HG02798 (cell line): ENCODE results near the gene LRBA.
"Not testable (repeated sequence)": the region's sequence is repeated elsewhere in the genome, so short reads cannot be mapped to it uniquely, and the experiment has no call there.

Experiments used
- ATAC-seq: cut with Tn5 transposase; IDR thresholded peaks from one replicate; pipeline ENCODE4 v1.9.1; 2021; ENCODE audit warnings: mild to moderate bottlenecking; ENCODE audit not compliant: unreplicated experiment, poor library complexity

LRBA gene

DNA sequence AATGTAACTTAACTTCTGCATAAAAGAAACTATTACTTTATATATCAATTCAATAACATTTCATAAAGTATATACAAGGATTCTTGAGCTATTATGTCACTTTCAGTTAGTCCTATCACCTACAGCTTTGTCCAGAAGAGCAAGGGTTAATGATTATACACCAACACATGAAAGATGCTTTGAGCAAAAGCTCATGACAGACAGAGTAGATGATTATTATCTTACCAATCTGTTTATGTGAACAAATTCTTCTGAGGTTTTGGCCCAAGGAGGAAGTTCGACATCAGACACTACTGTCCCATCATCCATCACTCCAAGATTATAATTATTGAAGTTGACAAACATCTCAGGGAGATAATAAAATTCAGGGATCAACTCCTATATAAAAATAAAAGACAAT is 599.9 kb downstream of the LRBA start:
- ATAC-seq, result no peak

DNA sequence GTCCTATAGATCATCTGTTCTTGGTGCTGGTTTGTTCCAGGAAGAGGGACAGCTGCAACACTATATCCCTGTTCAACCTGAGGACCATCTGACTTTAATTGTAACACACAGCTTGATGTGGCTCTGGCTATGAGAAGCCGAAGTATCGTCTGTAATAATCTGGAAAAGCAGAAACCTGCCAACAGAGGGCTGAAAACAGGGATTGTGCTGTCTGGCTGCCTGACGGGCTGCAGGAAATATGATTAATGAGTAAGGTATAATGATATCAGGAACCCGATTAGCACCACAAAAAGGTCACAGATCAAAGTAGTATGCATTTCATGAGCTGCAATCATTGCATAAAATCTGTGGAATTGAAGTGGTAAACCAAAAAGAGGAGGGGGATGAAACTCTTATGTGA is 603.6 kb downstream of the LRBA start:
- no peak for ATAC-seq

DNA sequence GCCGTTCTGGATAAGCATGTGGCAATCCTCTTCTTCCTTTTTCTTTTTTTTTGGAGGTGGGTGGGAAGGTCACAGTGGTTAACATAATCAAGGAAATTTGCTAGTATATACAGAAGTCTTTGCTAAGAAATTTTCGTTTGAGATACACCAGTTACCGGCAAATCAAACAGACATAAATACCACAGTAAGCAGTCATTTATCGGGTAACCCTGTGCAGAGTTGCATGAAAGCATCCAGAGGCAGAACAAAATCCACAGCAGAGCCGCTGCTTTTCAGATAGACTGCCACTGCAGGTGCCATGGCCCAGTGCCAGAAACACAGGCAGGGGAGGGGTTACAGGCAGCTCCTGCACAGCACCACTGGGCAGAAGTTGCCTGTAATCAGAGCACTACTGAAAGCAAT is 612.2 kb downstream of the LRBA start:
- ATAC-seq, result peak; percentile 85

DNA sequence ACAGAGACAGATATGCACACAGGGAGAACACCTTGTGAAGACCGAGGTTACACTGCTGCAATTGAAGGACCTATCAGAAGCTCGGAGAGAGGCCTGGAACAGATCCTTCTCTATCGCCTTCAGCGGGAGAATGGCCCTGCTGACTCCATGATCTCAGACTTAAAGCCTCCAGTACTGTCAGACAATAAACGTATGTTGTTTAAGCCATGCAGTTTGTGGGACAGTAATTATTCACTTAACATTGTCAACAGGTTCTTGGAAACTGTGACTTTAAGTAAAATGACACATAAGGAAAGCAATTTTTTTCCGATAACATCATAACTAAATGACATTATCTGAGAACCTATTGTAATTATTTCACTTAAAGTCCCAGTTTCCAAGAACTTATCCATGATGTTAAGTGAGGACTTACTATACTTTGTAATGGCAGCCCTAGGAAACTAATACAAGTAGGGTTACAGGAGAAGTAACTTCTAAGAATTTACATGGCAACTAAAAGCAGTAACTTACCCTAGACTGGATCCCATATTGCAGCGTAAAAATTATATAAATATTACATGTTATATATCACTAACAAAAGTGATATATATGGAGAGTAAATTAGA is 613.9 kb downstream of the LRBA start:
- ATAC-seq, result no peak

DNA sequence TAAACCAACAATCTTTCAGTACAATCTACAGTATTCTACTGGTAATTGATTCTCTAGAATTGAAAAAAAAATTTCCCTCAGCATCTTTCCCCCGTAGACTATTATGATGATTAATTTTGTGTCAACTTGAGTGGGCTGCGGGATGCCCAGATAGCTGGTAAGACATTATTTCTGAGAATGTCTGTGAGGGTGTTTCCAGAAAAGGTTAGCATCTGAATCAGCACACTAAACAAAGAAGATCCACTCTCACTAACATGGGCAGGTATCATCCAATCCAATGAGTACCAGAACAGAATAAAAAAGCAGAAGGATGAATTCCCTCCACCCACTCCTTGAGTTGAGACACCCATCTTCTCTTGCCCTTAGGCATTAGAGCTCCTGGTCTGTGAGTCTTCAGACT is 619.2 kb downstream of the LRBA start:
- ATAC-seq, result no peak

DNA sequence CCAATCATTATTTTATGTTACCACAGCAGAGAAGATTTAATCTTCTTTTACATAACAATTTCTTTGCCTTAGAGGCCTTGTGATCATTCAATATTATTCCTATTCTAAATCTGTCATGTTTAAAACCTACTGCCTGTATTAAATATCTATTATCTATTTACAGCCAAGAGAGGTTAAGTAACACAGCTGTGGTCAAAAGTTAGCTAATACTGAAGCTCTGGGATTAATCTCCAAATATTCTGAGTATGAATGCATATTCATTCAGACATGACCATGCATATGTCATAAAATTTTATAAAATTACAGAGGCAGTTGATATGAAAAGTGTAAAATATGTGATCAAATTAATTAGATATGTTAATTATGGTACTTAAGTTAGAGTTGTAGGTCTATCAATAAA is 621.0 kb downstream of the LRBA start:
- ATAC-seq, result no peak

DNA sequence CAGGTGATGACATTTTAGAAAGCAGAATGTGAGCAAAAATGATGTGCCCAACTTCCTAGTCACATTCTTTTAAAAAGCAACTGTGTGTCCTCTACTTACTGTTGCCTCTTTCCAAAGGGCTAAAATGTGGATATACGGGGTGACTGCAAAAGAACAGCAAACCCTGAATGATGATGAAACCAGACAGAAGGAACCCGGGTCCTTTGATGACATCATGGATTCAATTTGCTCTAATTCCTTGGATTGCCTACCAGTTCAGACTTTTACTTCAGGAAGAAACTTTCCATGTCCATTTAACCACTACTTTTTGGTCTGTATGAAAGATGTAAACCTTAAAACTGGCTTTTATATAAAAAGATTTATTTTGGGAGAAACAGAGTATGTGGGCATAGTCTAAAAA is 624.0 kb downstream of the LRBA start:
- ATAC-seq, result no peak

DNA sequence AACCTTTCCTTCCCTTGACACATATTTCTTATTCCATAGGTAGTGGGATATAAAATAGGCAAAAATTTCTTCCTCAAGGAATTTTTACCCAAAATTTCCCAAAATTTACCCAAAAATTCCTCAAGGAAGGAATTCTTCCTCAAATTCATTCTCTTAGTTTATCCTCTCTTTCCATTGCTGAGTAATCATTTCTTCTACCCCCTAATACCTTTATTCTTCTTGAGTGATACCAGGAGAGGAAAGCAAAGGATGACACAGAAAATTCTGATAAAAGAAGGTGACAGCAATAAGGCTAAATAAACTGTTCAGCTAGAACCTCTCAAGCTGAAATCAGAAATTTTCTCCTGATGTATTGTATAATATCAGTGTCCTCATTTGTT is 624.6 kb downstream of the LRBA start:
- ATAC-seq, result no peak

DNA sequence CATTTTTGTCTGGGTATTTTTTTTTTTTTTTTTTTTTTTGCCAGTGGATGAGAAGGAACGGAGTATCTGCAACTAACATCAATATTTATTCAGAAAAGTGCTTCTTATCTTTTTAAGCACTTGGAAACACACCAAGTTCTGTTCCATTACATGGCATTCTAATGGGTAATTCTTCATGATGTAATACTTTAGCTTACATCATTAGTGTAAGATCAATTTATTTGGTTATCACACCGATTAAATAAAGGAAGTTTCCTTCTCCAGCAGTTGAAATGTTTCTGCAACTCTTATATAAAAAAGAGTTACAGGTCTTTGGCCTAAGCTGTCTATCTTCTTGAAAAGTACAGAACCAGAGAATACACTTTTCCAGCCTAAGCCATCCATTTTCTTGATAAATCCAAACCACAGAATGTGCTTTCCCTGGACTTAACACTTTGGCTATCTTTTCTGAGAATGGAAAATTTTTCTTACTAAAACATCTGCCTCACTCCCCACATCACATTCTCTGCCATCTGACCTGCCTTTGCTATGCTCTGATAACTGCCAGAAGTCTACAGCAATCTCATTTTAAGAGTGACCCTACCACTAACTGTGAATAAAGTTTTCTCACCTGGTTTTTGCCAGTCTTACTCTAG is 625.1 kb downstream of the LRBA start:
- ATAC-seq, result no peak

DNA sequence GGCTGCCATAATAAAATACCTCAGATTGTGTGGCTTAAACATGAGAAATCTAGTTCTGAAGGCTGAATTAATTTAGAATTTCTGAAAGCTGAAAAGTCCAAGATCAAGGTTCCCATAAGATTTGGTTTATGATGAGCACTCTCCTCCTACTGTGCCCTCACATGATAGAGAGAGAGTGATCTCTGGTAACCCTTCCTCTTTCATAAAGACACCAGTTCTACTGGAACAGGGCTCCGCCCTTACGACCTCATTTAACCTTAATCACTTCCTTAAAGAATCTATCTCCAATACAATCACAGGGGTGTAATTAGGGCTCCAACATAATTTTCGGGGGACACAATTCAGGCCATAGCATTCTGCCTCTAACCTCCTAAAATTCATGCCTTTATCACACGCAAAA is 627.1 kb downstream of the LRBA start:
- ATAC-seq, result no peak

DNA sequence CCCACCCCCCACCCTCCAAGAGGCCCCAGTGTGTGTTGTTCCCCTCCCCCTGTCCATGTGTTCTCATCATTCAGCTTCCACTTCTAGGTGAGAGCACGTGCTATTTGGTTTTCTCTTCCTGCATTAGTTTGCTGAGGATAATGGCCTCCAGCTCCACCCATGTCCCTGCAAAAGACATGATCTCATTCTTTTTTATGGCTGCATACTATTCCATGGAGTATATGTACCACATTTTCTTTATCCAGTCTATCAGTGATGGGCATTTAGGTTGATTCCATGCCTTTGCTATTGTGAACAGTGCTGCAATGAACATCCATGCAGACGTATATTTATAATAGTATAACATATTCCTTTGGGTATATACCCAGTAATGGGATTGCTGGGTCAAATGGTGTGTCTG is 628.7 kb downstream of the LRBA start:
- ATAC-seq, result not testable (repeated sequence)

DNA sequence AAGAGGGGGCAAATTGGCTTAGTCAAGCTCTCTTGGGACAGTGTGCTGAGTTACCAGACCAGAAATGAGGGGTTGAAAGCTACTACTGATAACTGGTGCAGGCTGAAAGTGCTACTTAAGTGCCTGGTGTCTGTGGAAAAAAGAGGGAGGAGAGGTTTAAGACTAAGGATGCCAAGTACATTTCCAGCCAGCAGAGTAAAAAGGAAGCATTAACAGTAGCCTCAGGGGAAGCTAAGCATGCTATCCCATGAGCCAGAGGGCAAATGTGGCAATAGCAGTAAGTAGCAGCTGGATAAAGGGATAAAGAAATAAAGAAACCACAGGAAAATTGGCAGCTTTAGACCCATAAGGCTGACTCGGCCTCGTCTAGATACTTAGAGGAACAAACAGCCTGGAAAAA is 629.5 kb downstream of the LRBA start:
- no peak for ATAC-seq

DNA sequence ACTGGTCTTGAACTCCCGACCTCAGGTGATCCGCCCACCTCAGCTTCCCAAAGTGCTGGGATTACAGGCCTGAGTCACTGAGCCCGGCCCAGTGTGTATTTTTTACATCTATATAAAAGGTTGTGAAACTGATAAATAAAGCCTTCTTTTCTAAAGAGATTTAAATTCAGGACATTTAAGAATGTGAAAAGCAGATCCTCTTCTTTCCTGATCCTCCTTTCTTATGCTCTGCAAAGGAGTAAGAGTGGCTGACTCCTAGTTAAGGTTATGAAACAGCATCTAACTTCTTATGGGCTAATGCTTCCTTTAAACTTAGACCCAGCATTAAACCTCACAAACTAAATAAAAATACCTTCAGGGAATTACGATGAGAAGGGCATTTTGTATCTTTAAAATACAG is 630.8 kb downstream of the LRBA start:
- ATAC-seq, result no peak

DNA sequence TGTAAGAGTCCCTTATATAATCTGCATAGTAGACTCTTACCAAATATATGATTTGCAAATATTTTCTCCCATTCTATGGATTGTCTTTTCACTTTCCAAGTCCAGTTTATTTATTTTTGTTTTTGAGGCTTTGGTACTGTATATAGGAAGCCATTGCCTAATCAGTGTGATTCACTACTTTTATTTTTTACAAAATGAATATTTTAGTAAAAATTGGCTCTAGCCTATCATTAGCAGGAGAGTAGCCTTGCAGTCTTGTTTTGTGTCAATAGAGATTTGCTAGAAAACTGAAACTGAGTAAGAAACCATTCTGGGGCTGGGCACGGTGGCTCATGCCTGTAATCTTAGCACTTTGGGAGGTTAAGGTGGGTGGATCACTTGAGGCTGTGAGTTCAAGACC is 633.1 kb downstream of the LRBA start:
- ATAC-seq, result no peak

DNA sequence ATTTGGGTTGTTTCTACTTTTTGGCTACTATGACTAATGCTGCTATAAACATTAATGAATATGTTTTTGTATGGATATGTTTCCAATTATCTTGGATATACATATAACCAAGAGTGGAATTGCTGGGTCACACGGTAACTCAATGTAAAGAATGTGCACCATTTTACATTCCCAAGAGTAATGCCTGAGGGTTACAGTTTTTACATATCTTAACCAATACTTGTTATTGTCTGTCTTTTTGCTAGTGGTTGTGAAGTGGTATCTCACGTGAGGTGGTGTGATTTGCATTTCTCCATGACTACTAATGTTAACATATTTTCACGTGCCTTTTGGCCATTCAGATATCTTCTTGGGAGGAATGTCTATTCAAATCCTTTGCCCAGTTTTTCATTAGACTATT is 633.5 kb downstream of the LRBA start:
- ATAC-seq, result no peak

DNA sequence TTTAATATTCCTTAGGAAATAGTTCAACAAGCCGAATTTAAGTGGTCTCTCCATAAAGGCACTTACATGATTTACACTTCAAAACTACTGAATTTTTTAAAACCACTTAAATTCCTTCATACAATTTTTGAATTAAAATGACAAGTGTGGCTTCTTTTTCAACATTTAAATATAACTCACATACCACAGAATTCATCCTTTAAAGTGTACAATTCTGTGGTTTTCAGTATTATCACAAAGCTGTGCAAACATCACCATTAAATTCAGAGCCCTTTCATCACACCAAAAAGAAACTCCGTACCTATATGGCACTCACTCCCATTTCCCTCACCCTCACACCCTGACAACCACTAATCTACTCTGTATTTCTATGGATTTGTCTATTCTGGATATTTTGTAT is 634.0 kb downstream of the LRBA start:
- no peak for ATAC-seq

DNA sequence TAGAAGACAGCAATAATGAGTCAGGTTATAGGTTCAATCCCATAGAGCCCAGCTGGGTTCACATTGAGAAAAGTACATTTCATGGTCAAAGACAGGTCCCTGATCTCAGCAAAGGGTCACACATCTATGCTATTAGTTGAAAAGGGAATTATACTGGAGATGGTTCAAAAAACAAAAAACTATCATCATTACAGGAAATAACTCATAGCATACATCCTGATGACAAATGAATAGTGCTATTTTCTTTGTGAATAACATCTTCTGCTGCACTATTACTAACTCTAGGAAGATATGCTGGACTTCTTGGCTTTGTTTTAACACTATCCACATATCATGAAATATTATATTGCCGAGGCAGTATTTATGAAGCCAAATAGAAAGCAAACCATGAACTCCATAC is 635.6 kb downstream of the LRBA start:
- no peak for ATAC-seq

DNA sequence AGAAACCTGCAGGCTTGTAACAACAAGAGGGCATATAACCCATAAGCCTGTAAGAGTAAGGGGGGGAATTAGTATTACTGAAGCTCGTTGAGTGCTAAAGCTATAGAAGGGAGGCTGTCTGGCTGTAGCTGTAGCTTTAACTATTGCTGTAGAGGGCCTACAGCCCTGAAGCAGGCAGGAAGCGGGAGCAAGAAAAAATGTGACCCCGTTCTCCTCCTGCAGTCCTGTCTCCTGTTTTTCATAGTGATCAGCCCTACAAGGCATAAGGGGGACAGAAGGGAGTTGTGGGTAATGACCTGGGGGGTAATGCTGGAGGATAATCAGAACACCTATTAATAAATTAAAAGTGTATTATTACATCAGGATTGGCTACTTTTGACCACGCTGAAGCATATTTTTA is 640.1 kb downstream of the LRBA start:
- ATAC-seq, result no peak

DNA sequence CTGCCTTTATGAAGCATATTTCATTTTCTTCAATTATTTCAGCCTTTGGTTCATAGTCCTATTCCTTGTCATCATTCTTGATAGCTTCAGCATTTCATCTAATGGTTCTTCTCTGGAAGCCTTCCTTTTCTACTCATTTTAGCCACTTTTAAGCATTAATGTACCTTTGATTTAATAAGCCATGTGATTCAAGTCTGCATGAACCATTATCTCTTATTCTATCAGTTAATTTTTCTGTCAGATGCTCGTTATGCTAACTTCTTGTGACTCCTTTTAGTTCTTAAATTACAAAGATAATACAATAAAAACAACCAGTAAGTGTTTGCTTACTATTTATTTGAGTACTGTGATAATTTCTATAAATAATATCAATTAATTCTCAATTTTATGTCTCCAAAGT is 643.2 kb downstream of the LRBA start:
- ATAC-seq, result no peak

DNA sequence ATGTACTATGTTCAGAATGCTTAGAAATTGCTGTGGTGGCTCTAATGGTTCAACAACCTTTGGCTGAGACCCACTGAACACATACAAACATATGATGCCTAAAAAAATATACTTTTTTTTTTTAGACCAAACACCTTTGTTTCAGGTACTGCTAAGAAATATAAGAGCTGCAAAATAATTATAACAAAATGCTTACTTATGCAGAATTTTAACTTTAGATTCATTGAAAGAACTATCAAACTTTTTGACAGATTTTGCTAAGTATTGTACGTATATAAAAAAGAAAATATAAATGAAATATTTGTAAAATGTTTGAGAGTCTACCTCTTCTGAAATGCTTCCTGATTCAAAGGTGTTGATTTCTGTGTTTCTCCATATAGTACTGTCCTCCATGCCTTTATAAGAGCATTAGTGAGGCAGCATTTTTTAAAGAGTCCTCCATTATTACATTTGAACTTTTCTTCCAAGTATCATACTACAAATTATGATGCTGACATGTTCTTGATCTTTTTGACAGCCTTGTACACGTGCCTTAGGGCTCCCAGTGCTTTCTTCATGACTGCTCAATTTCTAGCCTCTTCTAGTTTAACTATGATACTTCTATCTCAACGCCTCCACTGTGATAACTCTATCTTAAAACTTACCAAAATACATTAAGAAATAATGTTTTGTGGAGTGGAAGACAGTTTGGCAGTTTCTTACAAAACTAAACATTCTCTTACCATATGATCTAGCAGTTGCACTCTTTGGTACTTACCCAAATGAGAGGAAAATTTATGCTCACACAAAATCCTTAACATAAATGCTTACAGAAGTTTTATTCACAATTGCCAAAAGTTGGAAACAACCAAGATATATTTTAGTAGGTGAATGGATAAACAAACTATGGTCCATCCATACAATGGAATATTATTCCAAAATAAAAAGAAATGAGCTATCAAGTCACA is 645.4 kb downstream of the LRBA start:
- no peak for ATAC-seq

DNA sequence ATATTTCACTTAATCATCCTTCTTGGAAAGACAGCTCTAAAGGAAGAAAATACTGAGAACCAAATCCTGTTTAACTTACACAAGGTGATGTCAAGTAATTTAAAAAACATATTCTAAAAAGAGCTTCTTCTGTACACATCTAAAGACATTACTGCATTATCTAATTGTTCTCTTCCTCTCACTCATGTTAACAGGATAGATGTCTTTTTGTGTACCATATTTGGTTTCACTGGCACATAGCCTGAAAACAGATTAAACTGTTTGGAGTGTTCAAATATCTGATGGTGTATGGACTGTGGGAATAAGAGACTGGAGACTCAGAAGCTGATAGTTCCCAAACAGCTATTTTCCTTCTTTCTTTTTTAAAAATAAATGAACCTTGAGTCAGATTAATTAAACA is 646.4 kb downstream of the LRBA start:
- ATAC-seq, result no peak

DNA sequence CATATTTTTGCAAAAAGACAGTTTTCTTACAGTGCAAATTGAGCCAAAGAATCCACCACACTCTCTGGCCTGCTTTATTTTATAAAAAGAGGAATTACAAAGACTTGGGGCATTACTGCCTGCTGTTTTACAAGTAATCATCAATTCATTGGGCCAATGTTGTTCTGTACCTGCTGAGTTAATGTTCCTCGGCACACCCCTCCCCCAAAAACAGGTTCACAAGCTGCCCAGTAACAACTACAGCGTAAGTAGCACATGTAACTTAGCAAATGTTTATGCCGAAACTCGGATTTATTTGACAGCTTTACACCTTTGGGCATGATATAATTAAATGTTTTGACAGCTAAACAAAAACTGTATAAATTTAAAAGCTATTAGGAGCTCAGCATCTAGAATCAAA is 647.8 kb downstream of the LRBA start:
- ATAC-seq, result no peak
